Retinal pigment epithelial cell (primary cell): ENCODE measurements around the gene ZNF469.

ENCODE experiments used
- DNase-seq: peaks from one replicate; pipeline ENCODE4 v3.0.0-alpha.2; 2010; ENCODE audit warnings: low read depth
- H3K4me3 ChIP-seq: 2 replicates; pipeline ENCODE4 v1.5.1; 2011; ENCODE audit warnings: mild to moderate bottlenecking, low read length, control low read depth, moderate library complexity
- CTCF ChIP-seq: conservative IDR thresholded peaks from 2 replicates; pipeline ENCODE4 v1.5.1; 2011; ENCODE audit warnings: low read depth, low read length, control low read depth, inconsistent platforms

Gene ZNF469

GRCh38 chr16:88402551-88403240, 19.9 kb downstream of the ZNF469 start:
- H3K4me3 ChIP-seq: no peak overlapping the region
- no peak for TF ChIP-seq CTCF
- no peak for DNase-seq

GRCh38 chr16:88403794-88404581, 21.2 kb downstream of the ZNF469 start:
- DNase-seq: no peak
- no peak overlapping the region for H3K4me3 ChIP-seq
- no peak for TF ChIP-seq CTCF

GRCh38 chr16:88404769-88405168, 22.0 kb downstream of the ZNF469 start:
- no peak for DNase-seq
- H3K4me3 ChIP-seq: no peak overlapping the region
- no peak for TF ChIP-seq CTCF

GRCh38 chr16:88405216-88406060, 22.7 kb downstream of the ZNF469 start:
- no peak for TF ChIP-seq CTCF
- DNase-seq: no peak
- H3K4me3 ChIP-seq: no peak overlapping the region

GRCh38 chr16:88406096-88407041, 23.6 kb downstream of the ZNF469 start:
- DNase-seq: no peak
- TF ChIP-seq CTCF: peak; percentile 11

GRCh38 chr16:88407042-88407420, 24.3 kb downstream of the ZNF469 start:
- no peak for TF ChIP-seq CTCF
- H3K4me3 ChIP-seq: no peak overlapping the region
- no peak for DNase-seq

More at GRCh38 chr16:88406096-88407041, 23.6 kb downstream of the ZNF469 start:
- no peak overlapping the region for H3K4me3 ChIP-seq
